Measurements from ENCODE around the gene TYMP.
"Not testable (repeated sequence)": the region's sequence is repeated elsewhere in the genome, so short reads cannot be mapped to it uniquely, and the experiment has no call there.

Gene TYMP

DNA sequence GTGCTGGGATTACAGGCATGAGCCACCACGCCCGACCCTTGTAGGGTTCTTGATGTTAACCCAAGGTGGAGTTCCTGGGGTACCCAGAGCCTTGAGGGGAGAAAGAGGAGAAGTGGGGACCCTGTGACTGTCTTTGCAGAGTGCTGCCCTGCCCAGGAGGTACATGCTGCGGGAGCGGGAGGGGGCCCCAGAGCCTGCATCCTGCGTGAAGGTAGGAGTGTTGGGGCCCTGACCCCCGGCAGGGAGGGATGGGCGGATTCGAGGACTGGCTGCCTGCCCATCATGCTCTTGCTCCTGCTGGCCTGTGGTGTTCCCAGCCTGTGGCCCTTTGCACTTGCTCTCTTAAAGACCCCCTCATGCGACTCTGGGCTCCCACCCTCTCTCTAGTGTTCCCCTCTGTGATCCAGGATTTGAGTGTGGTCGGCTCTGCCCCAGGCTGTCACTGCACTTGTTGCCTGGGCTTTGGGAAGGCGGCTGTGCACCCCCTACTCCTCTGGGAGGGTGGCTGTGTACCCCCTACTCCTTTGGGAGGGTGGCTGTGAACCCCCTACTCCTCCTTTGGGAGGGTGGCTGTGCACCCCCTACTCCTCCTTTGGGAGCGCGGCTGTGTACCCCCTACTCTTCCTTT lies 8.9 kb downstream of the TYMP start:
- no peaks in the 10 kb centered on the region for H3K9me3 ChIP-seq (ENCODE audit: control extremely low read depth in 1 of 5, control insufficient read depth in 4 of 5, insufficient read depth in 2 of 5, low read depth in 1 of 5, low read length in 4 of 5)
- H3K27ac ChIP-seq (ENCODE audit: insufficient read depth in 1 of 2, low read depth in 1 of 2, low read length in 2 of 2, poor library complexity in 1 of 2, severe bottlenecking in 2 of 2), result no peak overlapping the region
- no peak overlapping the region for H3K4me3 ChIP-seq (ENCODE audit: control insufficient read depth in 1 of 7, extremely low read depth in 1 of 7, insufficient read depth in 4 of 7, low read depth in 2 of 7, low read length in 6 of 7)
- CTCF ChIA-PET, result no interaction called here
- H3K27me3 ChIP-seq (replicated peaks in 2 of 5; ENCODE audit: control insufficient read depth in 4 of 5, insufficient read depth in 5 of 5, low read length in 4 of 5), result no peaks in the 10 kb centered on the region
- peaks cover 2 to 15% (median 14%) of the 10 kb centered on the region in 4 experiments for H3K4me1 ChIP-seq (ENCODE audit: control extremely low read depth in 1 of 4, control insufficient read depth in 4 of 4, insufficient read depth in 4 of 4, low read length in 3 of 4)
- no peak for DNase-seq
- 98% methylated on average over 12 of the region's 13 CpGs for WGBS (ENCODE audit: insufficient coverage)
- peaks cover 2 to 71% (median 51%) of the 10 kb centered on the region in 4 experiments for H3K36me3 ChIP-seq (ENCODE audit: control insufficient read depth in 4 of 4, insufficient read depth in 4 of 4, low read length in 3 of 4)
- POLR2A ChIA-PET, result interaction anchor here (1.4 kb wide), 1 partner anchor 13 kb away, joined by 5 read pairs; the partner anchor contains the start of genes LMF2 and NCAPH2

DNA sequence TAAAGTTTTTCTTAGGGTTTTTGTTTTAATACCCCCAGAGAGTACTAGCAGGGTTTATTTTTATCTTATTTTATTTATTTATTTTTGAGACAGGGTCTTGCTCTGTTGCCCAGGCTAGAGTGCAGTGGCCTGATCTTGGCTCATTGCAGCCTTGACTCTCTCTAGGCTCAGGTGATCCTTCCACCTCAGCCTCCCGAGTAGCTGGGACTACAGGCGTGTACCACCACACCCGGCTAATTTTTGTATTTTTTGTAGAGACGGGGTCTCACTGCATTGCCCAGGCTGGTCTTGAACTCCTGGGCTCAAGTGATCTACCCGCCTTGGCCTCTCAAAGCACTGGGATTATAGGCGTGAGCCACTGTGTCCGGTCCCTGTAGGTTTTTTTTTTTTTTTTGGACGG lies 9.6 kb downstream of the TYMP start:
- 98% methylated on average over 7 of the region's 8 CpGs for WGBS (ENCODE audit: insufficient coverage)
- POLR2A ChIA-PET, result not testable (repeated sequence)

DNA sequence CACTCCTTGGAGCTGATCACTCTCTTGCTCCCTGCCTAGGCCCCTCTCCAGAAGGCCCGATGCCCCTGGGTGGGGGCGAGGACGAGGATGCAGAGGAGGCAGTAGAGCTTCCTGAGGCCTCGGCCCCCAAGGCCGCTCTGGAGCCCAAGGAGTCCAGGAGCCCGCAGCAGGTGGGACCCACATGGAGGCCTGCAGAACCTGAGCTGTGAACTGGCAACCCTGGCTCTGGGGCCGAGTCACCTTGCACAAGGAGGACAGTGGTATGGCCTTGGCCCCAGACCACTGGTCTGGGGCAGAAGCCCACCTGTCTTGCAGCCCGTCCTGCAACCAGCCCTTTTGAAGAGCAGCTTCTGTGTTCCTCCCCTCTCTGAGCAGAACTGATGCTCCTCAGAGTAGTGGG lies 10.7 kb downstream of the TYMP start:
- H3K27ac ChIP-seq (ENCODE audit: insufficient read depth in 1 of 2, low read depth in 1 of 2, low read length in 2 of 2, poor library complexity in 1 of 2, severe bottlenecking in 2 of 2), result no peak overlapping the region
- 97% methylated on average over 8 of the region's 8 CpGs for WGBS (ENCODE audit: insufficient coverage)
- ChIA-PET CTCF (no interaction called here), POLR2A (no interaction called here)
- no peak overlapping the region for H3K4me3 ChIP-seq (ENCODE audit: control insufficient read depth in 1 of 7, extremely low read depth in 1 of 7, insufficient read depth in 4 of 7, low read depth in 2 of 7, low read length in 6 of 7)
- H3K36me3 ChIP-seq (ENCODE audit: control insufficient read depth in 4 of 4, insufficient read depth in 4 of 4, low read length in 3 of 4), result peaks cover 2 to 82% (median 50%) of the 10 kb centered on the region in 4 experiments
- H3K9me3 ChIP-seq (ENCODE audit: control extremely low read depth in 1 of 5, control insufficient read depth in 4 of 5, insufficient read depth in 2 of 5, low read depth in 1 of 5, low read length in 4 of 5), result no peaks in the 10 kb centered on the region
- peaks cover 0 to 4% (median 2%) of the 10 kb centered on the region in 4 experiments for H3K4me1 ChIP-seq (ENCODE audit: control extremely low read depth in 1 of 4, control insufficient read depth in 4 of 4, insufficient read depth in 4 of 4, low read length in 3 of 4)
- no peak for DNase-seq
- no peaks in the 10 kb centered on the region for H3K27me3 ChIP-seq (replicated peaks in 2 of 5; ENCODE audit: control insufficient read depth in 4 of 5, insufficient read depth in 5 of 5, low read length in 4 of 5)

More for the DNA sequence above, 9.6 kb downstream of the TYMP start:
- Histone ChIP-seq H3K36me3 (ENCODE audit: control insufficient read depth in 4 of 4, insufficient read depth in 4 of 4, low read length in 3 of 4) (peaks cover 2 to 75% (median 51%) of the 10 kb centered on the region in 4 experiments), H3K4me1 (ENCODE audit: control extremely low read depth in 1 of 4, control insufficient read depth in 4 of 4, insufficient read depth in 4 of 4, low read length in 3 of 4) (peaks cover 2 to 13% (median 12%) of the 10 kb centered on the region in 4 experiments)
- H3K27ac ChIP-seq (ENCODE audit: insufficient read depth in 1 of 2, low read depth in 1 of 2, low read length in 2 of 2, poor library complexity in 1 of 2, severe bottlenecking in 2 of 2); H3K4me3 ChIP-seq (ENCODE audit: control insufficient read depth in 1 of 7, extremely low read depth in 1 of 7, insufficient read depth in 4 of 7, low read depth in 2 of 7, low read length in 6 of 7); H3K9me3 ChIP-seq (ENCODE audit: control extremely low read depth in 1 of 5, control insufficient read depth in 4 of 5, insufficient read depth in 2 of 5, low read depth in 1 of 5, low read length in 4 of 5); DNase-seq; CTCF ChIA-PET; H3K27me3 ChIP-seq (replicated peaks in 2 of 5; ENCODE audit: control insufficient read depth in 4 of 5, insufficient read depth in 5 of 5, low read length in 4 of 5): not testable (repeated sequence)

DNA sequence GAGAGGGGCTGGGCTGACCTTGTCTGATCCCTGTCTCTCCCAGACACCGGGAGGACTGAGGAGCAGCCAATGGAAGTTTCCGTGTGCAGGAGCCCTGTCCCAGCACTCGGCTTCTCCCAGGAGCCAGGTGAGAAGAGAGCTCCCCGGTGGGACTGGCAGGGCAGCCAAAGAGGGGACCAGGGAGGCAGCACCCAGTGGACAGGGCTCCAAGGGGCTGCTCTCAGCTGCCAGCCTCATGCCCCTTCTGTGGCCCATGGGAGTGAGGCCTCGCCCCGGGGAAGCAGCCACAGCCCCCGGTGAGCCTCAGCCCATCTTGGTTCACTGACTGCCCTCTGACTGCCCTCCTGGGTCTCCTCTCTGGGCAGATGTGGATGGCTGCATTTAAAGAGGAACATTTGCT lies 11.2 kb downstream of the TYMP start:
- POLR2A ChIA-PET, result no interaction called here
- CTCF ChIA-PET, result interaction anchor here (1.6 kb wide), 1 partner anchor 22 kb away, joined by 4 read pairs; no protein-coding TSS in a partner anchor

DNA sequence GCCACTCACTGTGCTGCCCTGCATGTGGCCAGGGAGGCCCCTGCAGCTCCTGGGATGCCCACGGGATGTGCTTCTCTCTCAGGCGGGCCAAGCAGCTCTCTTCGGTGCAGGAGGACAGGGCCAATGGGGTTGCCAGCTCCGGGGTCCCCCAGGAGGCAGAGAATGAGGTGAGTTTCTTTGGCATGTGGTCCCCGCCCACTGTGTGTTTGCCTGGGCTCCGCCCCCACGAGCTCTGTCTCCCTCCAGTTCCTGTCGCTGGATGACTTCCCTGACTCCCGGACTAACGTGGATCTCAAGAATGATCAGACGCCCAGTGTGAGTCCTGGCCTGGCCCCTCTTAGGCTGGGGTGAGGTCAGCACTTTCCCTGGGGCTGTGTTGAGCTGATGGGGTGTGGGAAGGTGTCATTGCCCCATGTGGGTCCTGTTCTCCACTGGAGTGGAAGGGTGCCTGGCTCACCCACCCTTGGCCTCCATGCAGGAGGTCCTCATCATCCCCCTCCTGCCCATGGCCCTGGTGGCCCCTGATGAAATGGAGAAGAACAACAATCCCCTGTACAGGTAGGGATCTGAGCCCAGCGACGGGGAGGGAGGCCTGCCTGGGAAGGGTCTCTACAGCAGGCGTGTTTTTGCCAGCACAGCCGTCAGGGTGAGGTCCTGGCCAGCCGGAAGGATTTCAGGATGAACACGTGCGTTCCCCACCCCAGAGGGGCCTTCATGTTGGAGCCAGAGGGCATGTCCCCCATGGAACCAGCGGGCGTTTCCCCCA lies 12.1 kb downstream of the TYMP start:
- ChIA-PET CTCF (interaction anchor here (1.2 to 1.6 kb wide), 2 partner anchors 21 to 48 kb away, joined by 4 read pairs; no protein-coding TSS in a partner anchor), POLR2A (interaction anchor here (0.7 kb wide), 1 partner anchor 11 kb away, joined by 3 read pairs; no protein-coding TSS in a partner anchor)
- Histone ChIP-seq H3K27ac (ENCODE audit: insufficient read depth in 1 of 2, low read depth in 1 of 2, low read length in 2 of 2, poor library complexity in 1 of 2, severe bottlenecking in 2 of 2) (no peak overlapping the region), H3K4me1 (ENCODE audit: control extremely low read depth in 1 of 4, control insufficient read depth in 4 of 4, insufficient read depth in 4 of 4, low read length in 3 of 4) (no peaks in the 10 kb centered on the region), H3K27me3 (replicated peaks in 2 of 5; ENCODE audit: control insufficient read depth in 4 of 5, insufficient read depth in 5 of 5, low read length in 4 of 5) (no peaks in the 10 kb centered on the region), H3K4me3 (ENCODE audit: control insufficient read depth in 1 of 7, extremely low read depth in 1 of 7, insufficient read depth in 4 of 7, low read depth in 2 of 7, low read length in 6 of 7) (no peak overlapping the region), H3K36me3 (ENCODE audit: control insufficient read depth in 4 of 4, insufficient read depth in 4 of 4, low read length in 3 of 4) (peaks cover 1 to 70% (median 40%) of the 10 kb centered on the region in 4 experiments), H3K9me3 (ENCODE audit: control extremely low read depth in 1 of 5, control insufficient read depth in 4 of 5, insufficient read depth in 2 of 5, low read depth in 1 of 5, low read length in 4 of 5) (no peaks in the 10 kb centered on the region)
- 97% methylated on average over 17 of the region's 20 CpGs for WGBS (ENCODE audit: insufficient coverage)
- no peak for DNase-seq

More for the DNA sequence above, 11.2 kb downstream of the TYMP start:
- no peak for DNase-seq
- Histone ChIP-seq H3K36me3 (ENCODE audit: control insufficient read depth in 4 of 4, insufficient read depth in 4 of 4, low read length in 3 of 4) (peaks cover 2 to 79% (median 46%) of the 10 kb centered on the region in 4 experiments), H3K4me1 (ENCODE audit: control extremely low read depth in 1 of 4, control insufficient read depth in 4 of 4, insufficient read depth in 4 of 4, low read length in 3 of 4) (no peaks in the 10 kb centered on the region), H3K4me3 (ENCODE audit: control insufficient read depth in 1 of 7, extremely low read depth in 1 of 7, insufficient read depth in 4 of 7, low read depth in 2 of 7, low read length in 6 of 7) (no peak overlapping the region), H3K27ac (ENCODE audit: insufficient read depth in 1 of 2, low read depth in 1 of 2, low read length in 2 of 2, poor library complexity in 1 of 2, severe bottlenecking in 2 of 2) (no peak overlapping the region), H3K9me3 (ENCODE audit: control extremely low read depth in 1 of 5, control insufficient read depth in 4 of 5, insufficient read depth in 2 of 5, low read depth in 1 of 5, low read length in 4 of 5) (no peaks in the 10 kb centered on the region), H3K27me3 (replicated peaks in 2 of 5; ENCODE audit: control insufficient read depth in 4 of 5, insufficient read depth in 5 of 5, low read length in 4 of 5) (no peaks in the 10 kb centered on the region)
- WGBS (ENCODE audit: insufficient coverage), result 95% methylated on average over 7 of the region's 7 CpGs

DNA sequence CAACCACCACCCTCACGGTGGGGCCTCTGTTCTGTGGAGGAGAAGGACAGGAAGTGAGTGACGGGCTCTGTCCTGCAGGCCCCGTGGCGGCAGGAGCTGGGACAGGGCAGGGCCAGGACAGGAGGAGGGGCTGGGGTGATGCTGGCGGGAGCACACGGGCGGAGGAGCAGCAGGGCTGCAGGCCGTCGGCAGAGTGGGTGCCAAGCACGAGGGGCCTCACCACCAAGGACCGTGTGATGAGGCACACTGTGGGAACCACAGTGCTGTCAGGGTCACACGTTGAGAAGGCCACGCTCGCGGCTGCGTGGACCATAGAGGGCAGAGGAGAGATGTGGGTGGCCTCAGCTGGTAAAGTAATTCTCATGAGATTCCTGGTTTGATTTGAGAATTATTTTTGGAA lies 12.9 kb downstream of the TYMP start:
- DNase-seq, result no peak
- no peaks in the 10 kb centered on the region for H3K9me3 ChIP-seq (ENCODE audit: control extremely low read depth in 1 of 5, control insufficient read depth in 4 of 5, insufficient read depth in 2 of 5, low read depth in 1 of 5, low read length in 4 of 5)
- no peaks in the 10 kb centered on the region for H3K4me1 ChIP-seq (ENCODE audit: control extremely low read depth in 1 of 4, control insufficient read depth in 4 of 4, insufficient read depth in 4 of 4, low read length in 3 of 4)
- WGBS (ENCODE audit: insufficient coverage), result 97% methylated on average over 12 of the region's 16 CpGs
- ChIA-PET POLR2A (no interaction called here), CTCF (interaction anchor here (1.2 kb wide), 1 partner anchor 48 kb away, joined by 4 read pairs; no protein-coding TSS in a partner anchor)
- no peaks in the 10 kb centered on the region for H3K27me3 ChIP-seq (replicated peaks in 2 of 5; ENCODE audit: control insufficient read depth in 4 of 5, insufficient read depth in 5 of 5, low read length in 4 of 5)
- H3K4me3 ChIP-seq (ENCODE audit: control insufficient read depth in 1 of 7, extremely low read depth in 1 of 7, insufficient read depth in 4 of 7, low read depth in 2 of 7, low read length in 6 of 7), result no peak overlapping the region
- peaks cover 2 to 67% (median 35%) of the 10 kb centered on the region in 4 experiments for H3K36me3 ChIP-seq (ENCODE audit: control insufficient read depth in 4 of 4, insufficient read depth in 4 of 4, low read length in 3 of 4)
- no peak overlapping the region for H3K27ac ChIP-seq (ENCODE audit: insufficient read depth in 1 of 2, low read depth in 1 of 2, low read length in 2 of 2, poor library complexity in 1 of 2, severe bottlenecking in 2 of 2)

DNA sequence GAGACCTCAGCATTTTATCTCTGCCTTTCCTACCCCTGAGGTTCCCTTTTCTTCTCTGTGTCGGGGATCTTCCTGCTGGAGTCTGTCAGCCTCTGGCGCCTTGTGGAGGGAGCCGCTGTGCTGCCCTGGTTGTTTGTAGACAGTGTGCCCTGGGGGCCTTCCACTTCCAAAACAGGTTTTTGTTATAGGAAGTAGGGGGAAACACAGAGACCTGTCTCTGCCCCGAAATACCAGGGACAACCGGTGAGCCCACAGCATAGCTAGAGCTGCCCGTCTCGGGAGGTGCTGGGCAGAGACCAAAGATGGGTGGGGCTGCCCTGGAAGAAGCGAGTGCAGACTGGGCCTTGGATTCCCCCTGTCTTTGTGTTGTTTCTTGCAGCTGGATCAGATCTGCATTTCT lies 13.7 kb downstream of the TYMP start:
- WGBS (ENCODE audit: insufficient coverage), result 96% methylated on average over 5 of the region's 8 CpGs
- H3K27ac ChIP-seq (ENCODE audit: insufficient read depth in 1 of 2, low read depth in 1 of 2, low read length in 2 of 2, poor library complexity in 1 of 2, severe bottlenecking in 2 of 2), result no peak overlapping the region
- peaks cover 2 to 59% (median 27%) of the 10 kb centered on the region in 4 experiments for H3K36me3 ChIP-seq (ENCODE audit: control insufficient read depth in 4 of 4, insufficient read depth in 4 of 4, low read length in 3 of 4)
- no peak for DNase-seq
- CTCF ChIA-PET, result interaction anchor here (0.5 to 3.1 kb wide), 2 partner anchors 9 to 222 kb away, joined by 3 to 17 read pairs; partner anchors contain the start of gene SCO2
- H3K4me3 ChIP-seq (ENCODE audit: control insufficient read depth in 1 of 7, extremely low read depth in 1 of 7, insufficient read depth in 4 of 7, low read depth in 2 of 7, low read length in 6 of 7), result no peak overlapping the region
- POLR2A ChIA-PET, result no interaction called here
- no peaks in the 10 kb centered on the region for H3K27me3 ChIP-seq (replicated peaks in 2 of 5; ENCODE audit: control insufficient read depth in 4 of 5, insufficient read depth in 5 of 5, low read length in 4 of 5)
- no peaks in the 10 kb centered on the region for H3K9me3 ChIP-seq (ENCODE audit: control extremely low read depth in 1 of 5, control insufficient read depth in 4 of 5, insufficient read depth in 2 of 5, low read depth in 1 of 5, low read length in 4 of 5)
- no peaks in the 10 kb centered on the region for H3K4me1 ChIP-seq (ENCODE audit: control extremely low read depth in 1 of 4, control insufficient read depth in 4 of 4, insufficient read depth in 4 of 4, low read length in 3 of 4)
